Uterus (tissue), 4 donors: ENCODE data around the gene SPTSSA. TPM values are rescaled to one million over a fixed set of nuclear protein-coding genes. Genes with fewer than 3 reads are reported as not detected.

ENCODE experiments used
- DNase-seq, 2 donors: peaks; one replicate each; pipeline ENCODE4 v3.0.0-alpha.2; 2019 to 2020
- H3K27ac ChIP-seq, 2 donors: fragments of 200-600 bp; sonication (generic); 1 replicate in 1 of 2; 2 replicates in 1 of 2; pipeline ENCODE4 v1.5.1; 2016 to 2018
- H3K27me3 ChIP-seq, 2 donors: fragments of 200-600 bp; sonication (generic); one replicate each; pipeline ENCODE4 v1.5.1; 2018 to 2019; ENCODE audit warnings: control low read depth in 1 of 2
- H3K36me3 ChIP-seq, 2 donors: fragments of 200-600 bp; sonication (generic); one replicate each; pipeline ENCODE4 v1.5.1; 2019; ENCODE audit warnings: control low read depth in 1 of 2
- H3K4me1 ChIP-seq, 2 donors: fragments of 200-600 bp; sonication (generic); one replicate each; pipeline ENCODE4 v1.5.1; 2018 to 2019; ENCODE audit warnings: control low read depth in 1 of 2
- H3K4me3 ChIP-seq, 2 donors: fragments of 200-600 bp; sonication (generic); 1 replicate in 1 of 2; 2 replicates in 1 of 2; pipeline ENCODE4 v1.5.1; 2018 to 2019; ENCODE audit warnings: mild to moderate bottlenecking in 1 of 2
- H3K9me3 ChIP-seq, 2 donors: fragments of 200-600 bp; sonication (generic); one replicate each; pipeline ENCODE4 v1.5.1; 2019; ENCODE audit warnings: control low read depth in 1 of 2
- CTCF ChIP-seq, 4 experiments: fragments of 200-600 bp in 2 of 4; fragments of 450-650 bp in 2 of 4; sonication (generic) in 2 of 4; IDR thresholded peaks; one replicate each; pipeline ENCODE4 v1.5.1; 2016 to 2019; ENCODE audit warnings: antibody characterized with exemption in 4 of 4, mild to moderate bottlenecking in 2 of 4, moderate library complexity in 1 of 4
- POLR2A ChIP-seq, 2 donors: fragments of 450-650 bp; IDR thresholded peaks; one replicate each; pipeline ENCODE4 v1.6.1; 2016; ENCODE audit warnings: antibody characterized with exemption in 2 of 2, mild to moderate bottlenecking in 1 of 2, moderate library complexity in 1 of 2
- intact Hi-C: fragments of 100-400 bp; cut with DNase I; formaldehyde crosslinking; loops from one replicate; pipeline ENCODE4 v1.15.1; 2023; ENCODE audit warnings: low total_unique reads
- total RNA-seq, 4 donors: library from RNA; depleted of rRNA in 3 of 4; stranded (reverse); fragments of >200 nt in 3 of 4; gene quantifications; one replicate each; pipeline versions ENCODE4 v1.1.0 to v1.2.4, GENCODE V29; 2014 to 2023
- donor health status: DM: yes; HTN: yes; CAD: no.

SPTSSA gene
- total RNA-seq, 4 donors from 2014 or later = 6.9 to 34.1 (median 28.4) TPM

GRCh38 chr14:34466691-34467090 is 4.7 kb upstream of the SPTSSA start:
- no peaks in the 10 kb centered on the region for H3K36me3 ChIP-seq
- H3K9me3 ChIP-seq = no peaks in the 10 kb centered on the region
- no peak overlapping the region for H3K4me3 ChIP-seq
- intact Hi-C loops = no loop called here
- no peak for DNase-seq
- no peaks in the 10 kb centered on the region for H3K4me1 ChIP-seq
- H3K27ac ChIP-seq = no peak overlapping the region
- no peak for TF ChIP-seq CTCF (IDR thresholded peaks at IDR 0.05)
- no peak for TF ChIP-seq POLR2A (IDR thresholded peaks at IDR 0.05)
- no peaks in the 10 kb centered on the region for H3K27me3 ChIP-seq

GRCh38 chr14:34465069-34465859 is 3.2 kb upstream of the SPTSSA start:
- no peak for DNase-seq
- Histone ChIP-seq H3K27ac (no peak overlapping the region), H3K4me3 (no peak overlapping the region), H3K36me3 (no peaks in the 10 kb centered on the region), H3K9me3 (no peaks in the 10 kb centered on the region), H3K27me3 (no peaks in the 10 kb centered on the region), H3K4me1 (peaks cover 0 to 5% of the 10 kb centered on the region in 2 donors)
- no peak for TF ChIP-seq POLR2A (IDR thresholded peaks at IDR 0.05)
- TF ChIP-seq CTCF (IDR thresholded peaks at IDR 0.05) = no peak
- intact Hi-C loops = no loop called here

- H3K4me3 ChIP-seq = no peak overlapping the region
- no peaks in the 10 kb centered on the region for H3K36me3 ChIP-seq
- H3K27me3 ChIP-seq = no peaks in the 10 kb centered on the region
- H3K9me3 ChIP-seq = no peaks in the 10 kb centered on the region
- intact Hi-C loops = no loop called here
- TF ChIP-seq CTCF (IDR thresholded peaks at IDR 0.05) (no peak), POLR2A (IDR thresholded peaks at IDR 0.05) (no peak)
- peaks cover 0 to 5% of the 10 kb centered on the region in 2 donors for H3K4me1 ChIP-seq
- no peak for DNase-seq
- H3K27ac ChIP-seq = no peak overlapping the region
Measured at GRCh38 chr14:34463598-34463961, 1.5 kb upstream of the SPTSSA start.

- Histone ChIP-seq H3K4me3 (peak overlapping the region; percentile 45 to 76), H3K36me3 (no peaks in the 10 kb centered on the region), H3K9me3 (no peaks in the 10 kb centered on the region), H3K27me3 (no peaks in the 10 kb centered on the region), H3K4me1 (peaks cover 0 to 5% of the 10 kb centered on the region in 2 donors), H3K27ac (peak overlapping the region; percentile 90 to 93)
- TF ChIP-seq POLR2A (IDR thresholded peaks at IDR 0.05) (no peak), CTCF (IDR thresholded peaks at IDR 0.05) (no peak)
- peak; percentile 41 to 43 for DNase-seq
- intact Hi-C loops = no loop called here
Measured at GRCh38 chr14:34461334-34462131, 507 bp downstream of the SPTSSA start.

GRCh38 chr14:34460841-34461240 is 1.2 kb downstream of the SPTSSA start:
- DNase-seq = no peak
- intact Hi-C loops = no loop called here
- no peaks in the 10 kb centered on the region for H3K9me3 ChIP-seq
- no peaks in the 10 kb centered on the region for H3K27me3 ChIP-seq
- peaks cover 0 to 5% of the 10 kb centered on the region in 2 donors for H3K4me1 ChIP-seq
- H3K36me3 ChIP-seq = no peaks in the 10 kb centered on the region
- peak overlapping the region; percentile 90 to 93 for H3K27ac ChIP-seq
- TF ChIP-seq CTCF (IDR thresholded peaks at IDR 0.05) (no peak), POLR2A (IDR thresholded peaks at IDR 0.05) (no peak)
- H3K4me3 ChIP-seq = peak overlapping the region; percentile 45 to 76
